PC-3 (cell line): ENCODE measurements around the gene PLA1A. TPM values are rescaled to one million over a fixed set of nuclear protein-coding genes. Genes with fewer than 3 reads are reported as not detected.

Experiments used
- ATAC-seq: fragments of 200-7000 bp; cut with Tn5 transposase; 2 replicates; pipeline ENCODE4 v1.9.1; 2020; ENCODE audit warnings: mild to moderate bottlenecking, moderate library complexity
- BruUV-seq: library from RNA; stranded (reverse); fragments of 400-500 nt; replicated peaks from 2 replicates; lab custom pipeline; 2021; lab: Mats Ljungman, UMichigan
- CTCF ChIA-PET: fragments of 300-600 bp; sonication (Branson Sonifier 250); formaldehyde crosslinking; loops from one replicate; lab custom pipeline; 2022; ENCODE audit warnings: antibody characterized with exemption; lab: Charles Lee
- POLR2A ChIA-PET: fragments of 300-600 bp; sonication (Branson Sonifier 250); formaldehyde crosslinking; loops from one replicate; lab custom pipeline; 2022; ENCODE audit warnings: antibody characterized with exemption; ENCODE audit not compliant: unreplicated experiment; lab: Charles Lee
- DNase-seq: peaks from one replicate; pipeline ENCODE4 v3.0.0-alpha.2; 2015
- H2AFZ ChIP-seq: fragments of 300-600 bp; sonication (generic); 2 replicates; pipeline ENCODE4 v1.6.0; 2016; ENCODE audit warnings: antibody characterized with exemption, low read length
- H3F3A ChIP-seq: fragments of 300-600 bp; sonication (generic); one replicate; pipeline ENCODE4 v1.6.0; 2017; ENCODE audit warnings: antibody characterized with exemption, low read length, control low read depth, mild to moderate bottlenecking; ENCODE audit not compliant: unreplicated experiment
- H3K27ac ChIP-seq: fragments of 300-600 bp; sonication (generic); 2 replicates; pipeline ENCODE4 v1.5.1; 2016; ENCODE audit warnings: mild to moderate bottlenecking, low read length
- H3K27me3 ChIP-seq: fragments of 300-600 bp; sonication (generic); 2 replicates; pipeline ENCODE4 v1.6.1; 2016; ENCODE audit warnings: low read length, mixed read lengths
- H3K36me3 ChIP-seq: fragments of 300-600 bp; sonication (generic); 2 replicates; pipeline ENCODE4 v1.6.1; 2016; ENCODE audit warnings: low read depth, mixed run types, low read length, mixed read lengths
- H3K4me1 ChIP-seq: fragments of 300-600 bp; sonication (generic); 2 replicates; pipeline ENCODE4 v1.5.1; 2016; ENCODE audit warnings: low read length; ENCODE audit not compliant: insufficient read depth
- H3K4me2 ChIP-seq: fragments of 300-600 bp; sonication (generic); 2 replicates; pipeline ENCODE4 v1.6.0; 2016; ENCODE audit warnings: low read length
- H3K4me3 ChIP-seq: fragments of 300-600 bp; sonication (generic); 2 replicates; pipeline ENCODE4 v1.5.1; 2016; ENCODE audit warnings: mild to moderate bottlenecking, low read length, mixed read lengths
- H3K79me2 ChIP-seq: fragments of 300-600 bp; sonication (generic); 2 replicates; pipeline ENCODE4 v1.6.1; 2017; ENCODE audit warnings: low read length, mixed read lengths
- H3K9ac ChIP-seq: fragments of 300-600 bp; sonication (generic); 2 replicates; pipeline ENCODE4 v1.6.0; 2016; ENCODE audit warnings: mild to moderate bottlenecking, low read length
- H3K9me2 ChIP-seq: fragments of 300-600 bp; sonication (generic); replicated peaks from 2 replicates; pipeline ENCODE4 v1.6.1; 2016; ENCODE audit warnings: mixed run types, low read length, mixed read lengths
- H3K9me3 ChIP-seq: fragments of 300-600 bp; sonication (generic); 2 replicates; pipeline ENCODE4 v1.6.1; 2016; ENCODE audit warnings: low read length, mixed read lengths
- H4K20me1 ChIP-seq: fragments of 300-600 bp; sonication (generic); 2 replicates; pipeline ENCODE4 v1.6.1; 2016; ENCODE audit warnings: low read length, mixed read lengths
- EZH2 ChIP-seq: fragments of 300-600 bp; sonication (generic); IDR thresholded peaks from one replicate; pipeline ENCODE4 v1.6.1; 2017; ENCODE audit warnings: antibody characterized with exemption, mild to moderate bottlenecking, low read length; ENCODE audit not compliant: unreplicated experiment
- EZH2phosphoT487 ChIP-seq: fragments of 300-600 bp; sonication (generic); IDR thresholded peaks from 2 replicates; pipeline ENCODE4 v1.6.1; 2018; ENCODE audit warnings: mild to moderate bottlenecking, antibody characterized with exemption, low read length, borderline replicate concordance
- intact Hi-C: fragments of 100-400 bp; cut with micrococcal nuclease; formaldehyde crosslinking; loops from 2 replicates; pipeline ENCODE4 v1.9.0; 2023
- total RNA-seq: library from RNA; depleted of rRNA; stranded (reverse); fragments of >200 nt; gene quantifications from 2 replicates; pipeline ENCODE4 v1.2.3, GENCODE V29; 2014
- TF ChIP-seq, protein P1 (sequence below): fragments of 300-600 bp; sonication (generic); conservative IDR thresholded peaks from 2 replicates; pipeline ENCODE4 v1.5.1; 2017; ENCODE audit warnings: antibody characterized with exemption, low read depth, mild to moderate bottlenecking, low read length

The PLA1A gene
- total RNA-seq, 1 experiment from 2014 or later: 0.36 TPM

DNA sequence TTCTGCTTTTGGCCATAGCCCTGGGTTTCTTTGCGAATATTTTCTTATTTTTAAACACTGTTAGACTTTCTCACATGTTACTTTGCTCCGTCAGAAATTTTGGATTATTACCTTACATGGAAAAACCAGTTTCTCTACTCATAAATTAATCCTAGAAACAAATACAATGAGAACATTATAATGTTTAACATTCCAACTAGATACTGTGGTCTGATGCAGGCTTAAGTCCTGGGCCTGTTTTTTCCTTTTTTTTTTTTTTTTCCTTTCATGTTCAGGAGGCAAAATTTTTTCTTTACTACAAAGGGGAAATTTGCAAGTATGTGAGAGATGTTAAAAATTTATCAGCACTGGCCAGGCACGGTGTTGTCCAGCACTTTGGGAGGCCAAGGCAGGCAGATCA, 33.8 kb downstream of the PLA1A start:
- Histone ChIP-seq H3K27ac (no peak overlapping the region), H3K27me3 (no peaks in the 10 kb centered on the region), H3K9me2 (no peaks in the 10 kb centered on the region), H3K4me1 (peaks cover 43% of the 10 kb centered on the region), H3K36me3 (no peaks in the 10 kb centered on the region), H3K79me2 (no peaks in the 10 kb centered on the region), H3K4me2 (peak overlapping the region; percentile 14; the same call in 1 of the 2 replicates), H3K9ac (no peak overlapping the region), H4K20me1 (no peaks in the 10 kb centered on the region), H2AFZ (0 out of 2 replicates have a peak overlapping the region, but pooled peaks have one; percentile 12), H3K9me3 (no peaks in the 10 kb centered on the region), H3F3A (no peaks in the 10 kb centered on the region), H3K4me3 (no peak overlapping the region)
- POLR2A ChIA-PET: no interaction called here
- peak; percentile 43 for DNase-seq
- CTCF ChIA-PET: no interaction called here
- no peak for ATAC-seq
- intact Hi-C loops: no loop called here
- no TSS peak for BruUV-seq
- TF ChIP-seq EZH2 (no peak), EZH2phosphoT487 (no peak)

DNA sequence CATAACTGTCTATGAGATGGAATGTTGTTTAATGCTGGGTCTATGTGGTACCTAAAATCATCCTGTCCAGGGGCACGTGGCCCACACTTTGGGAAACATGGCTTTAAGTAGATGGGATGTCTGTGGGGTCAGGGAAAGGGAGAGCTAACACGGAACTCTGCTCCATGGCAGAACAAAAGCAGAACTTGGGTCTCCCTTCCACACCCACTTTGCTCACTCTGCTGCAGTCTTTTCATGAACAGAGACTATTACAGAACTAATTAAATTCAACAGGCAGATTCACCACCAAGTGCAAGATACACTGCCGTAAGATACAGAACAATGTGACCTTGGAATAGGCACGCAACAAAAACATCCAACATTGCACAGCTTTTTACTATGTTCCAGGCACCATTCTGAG, 34.5 kb downstream of the PLA1A start:
- ChIA-PET POLR2A (no interaction called here), CTCF (no interaction called here)
- Histone ChIP-seq H3F3A (no peaks in the 10 kb centered on the region), H3K4me2 (no peak overlapping the region), H3K36me3 (no peaks in the 10 kb centered on the region), H3K79me2 (no peaks in the 10 kb centered on the region), H2AFZ (no peak overlapping the region), H3K27me3 (no peaks in the 10 kb centered on the region), H4K20me1 (no peaks in the 10 kb centered on the region), H3K4me3 (no peak overlapping the region), H3K27ac (no peak overlapping the region), H3K9ac (no peak overlapping the region), H3K9me2 (no peaks in the 10 kb centered on the region), H3K4me1 (peaks cover 47% of the 10 kb centered on the region), H3K9me3 (no peaks in the 10 kb centered on the region)
- ATAC-seq (no peak), DNase-seq (no peak)
- BruUV-seq: no TSS peak
- intact Hi-C loops: no loop called here
- TF ChIP-seq EZH2phosphoT487 (no peak), EZH2 (no peak)
- TF ChIP-seq, protein P1, sequence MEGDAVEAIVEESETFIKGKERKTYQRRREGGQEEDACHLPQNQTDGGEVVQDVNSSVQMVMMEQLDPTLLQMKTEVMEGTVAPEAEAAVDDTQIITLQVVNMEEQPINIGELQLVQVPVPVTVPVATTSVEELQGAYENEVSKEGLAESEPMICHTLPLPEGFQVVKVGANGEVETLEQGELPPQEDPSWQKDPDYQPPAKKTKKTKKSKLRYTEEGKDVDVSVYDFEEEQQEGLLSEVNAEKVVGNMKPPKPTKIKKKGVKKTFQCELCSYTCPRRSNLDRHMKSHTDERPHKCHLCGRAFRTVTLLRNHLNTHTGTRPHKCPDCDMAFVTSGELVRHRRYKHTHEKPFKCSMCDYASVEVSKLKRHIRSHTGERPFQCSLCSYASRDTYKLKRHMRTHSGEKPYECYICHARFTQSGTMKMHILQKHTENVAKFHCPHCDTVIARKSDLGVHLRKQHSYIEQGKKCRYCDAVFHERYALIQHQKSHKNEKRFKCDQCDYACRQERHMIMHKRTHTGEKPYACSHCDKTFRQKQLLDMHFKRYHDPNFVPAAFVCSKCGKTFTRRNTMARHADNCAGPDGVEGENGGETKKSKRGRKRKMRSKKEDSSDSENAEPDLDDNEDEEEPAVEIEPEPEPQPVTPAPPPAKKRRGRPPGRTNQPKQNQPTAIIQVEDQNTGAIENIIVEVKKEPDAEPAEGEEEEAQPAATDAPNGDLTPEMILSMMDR: no peak

DNA sequence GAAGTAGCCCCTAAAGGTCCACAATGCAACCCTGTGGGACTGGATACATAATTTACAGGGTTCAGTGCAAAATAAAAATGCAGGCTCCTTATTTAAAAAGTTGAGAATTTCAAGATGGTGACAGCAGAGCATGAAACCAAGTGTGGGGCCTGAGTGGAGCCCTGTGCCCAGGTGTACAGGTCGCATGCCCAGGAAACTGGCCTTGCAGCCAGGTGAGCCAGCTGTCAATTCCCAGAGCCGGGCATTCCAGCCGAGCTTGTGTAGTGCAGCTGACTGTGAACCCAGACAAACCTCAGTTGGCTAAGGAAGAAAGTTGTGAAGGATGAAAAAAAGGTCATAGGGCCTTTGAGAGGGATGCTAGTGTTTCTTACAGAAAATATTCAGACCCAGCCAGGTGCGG, 35.1 kb downstream of the PLA1A start:
- no peaks in the 10 kb centered on the region for H3K36me3 ChIP-seq
- no peaks in the 10 kb centered on the region for H4K20me1 ChIP-seq
- TF ChIP-seq EZH2phosphoT487 (no peak), EZH2 (no peak)
- TF ChIP-seq, protein P1: no peak
- H3K9ac ChIP-seq: no peak overlapping the region
- CTCF ChIA-PET: no interaction called here
- no peak overlapping the region for H2AFZ ChIP-seq
- no peak overlapping the region for H3K4me3 ChIP-seq
- H3K4me2 ChIP-seq: no peak overlapping the region
- DNase-seq (no peak), ATAC-seq (no peak)
- POLR2A ChIA-PET: no interaction called here
- H3K27ac ChIP-seq: no peak overlapping the region
- no peaks in the 10 kb centered on the region for H3K79me2 ChIP-seq
- intact Hi-C loops: no loop called here
- no peaks in the 10 kb centered on the region for H3K27me3 ChIP-seq
- no peaks in the 10 kb centered on the region for H3K9me2 ChIP-seq
- H3K9me3 ChIP-seq: no peaks in the 10 kb centered on the region
- H3F3A ChIP-seq: no peaks in the 10 kb centered on the region
- peaks cover 53% of the 10 kb centered on the region for H3K4me1 ChIP-seq
- no TSS peak for BruUV-seq
